ENCODE results near the gene CCSER1. TPM values are rescaled to one million over a fixed set of nuclear protein-coding genes. Genes with fewer than 3 reads are reported as not detected.

The CCSER1 gene
- total RNA-seq, 2 experiments from 2014 or later: not detected

DNA sequence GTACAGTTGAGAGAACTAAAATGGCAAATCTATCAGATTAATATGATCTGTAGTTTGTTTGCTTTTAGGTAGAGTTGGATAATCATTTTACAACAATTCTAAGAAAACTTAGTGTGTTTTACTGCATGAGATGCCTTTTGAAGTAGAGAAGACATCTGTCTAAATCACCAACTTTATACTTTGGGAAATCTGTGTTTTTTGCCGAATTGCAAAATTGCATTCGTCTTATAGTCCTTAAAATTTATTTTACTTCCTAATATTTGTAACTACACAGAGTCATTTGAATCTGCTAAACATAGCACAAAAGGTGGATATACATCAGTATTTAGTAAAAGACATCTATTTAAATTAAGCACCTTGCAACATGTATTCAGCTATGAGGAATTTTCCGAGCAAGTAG lies 100.0 kb downstream of the CCSER1 start:
- ChIA-PET CTCF (ENCODE audit: unreplicated experiment) (no interaction called here), POLR2A (interaction anchor here (0.6 kb wide), 1 partner anchor 45 kb away, joined by 3 read pairs; no protein-coding TSS in a partner anchor)
- H3K36me3 ChIP-seq (ENCODE audit: insufficient read depth, low read length): no peaks in the 10 kb centered on the region
- no peaks in the 10 kb centered on the region for H3K79me2 ChIP-seq (ENCODE audit: insufficient read depth, low read depth, low read length)
- H3K4me1 ChIP-seq (ENCODE audit: insufficient read depth, low read length, poor library complexity, severe bottlenecking): no peaks in the 10 kb centered on the region
- H3K9me3 ChIP-seq (ENCODE audit: low read length): no peaks in the 10 kb centered on the region
- intact Hi-C loops (cut with micrococcal nuclease; ENCODE audit: unreplicated experiment): no loop called here
- no peak overlapping the region for H3K4me3 ChIP-seq (ENCODE audit: low read depth, low read length, poor library complexity, severe bottlenecking)
- H3K27ac ChIP-seq (ENCODE audit: low read depth, low read length, poor library complexity, severe bottlenecking): no peak overlapping the region
- no peak overlapping the region for H3K4me2 ChIP-seq (ENCODE audit: low read length)
- H3K9me2 ChIP-seq (ENCODE audit: insufficient read depth, low read length): no peaks in the 10 kb centered on the region; the same call in 1 of the 2 replicates
- H2AFZ ChIP-seq (ENCODE audit: low read length): no peak overlapping the region
- no peak for DNase-seq (ENCODE audit: low spot score)
- TF ChIP-seq EZH2phosphoT487 (IDR thresholded peaks at IDR 0.05; ENCODE audit: borderline replicate concordance, low read depth, low read length): no peak
- TF ChIP-seq, protein P1, sequence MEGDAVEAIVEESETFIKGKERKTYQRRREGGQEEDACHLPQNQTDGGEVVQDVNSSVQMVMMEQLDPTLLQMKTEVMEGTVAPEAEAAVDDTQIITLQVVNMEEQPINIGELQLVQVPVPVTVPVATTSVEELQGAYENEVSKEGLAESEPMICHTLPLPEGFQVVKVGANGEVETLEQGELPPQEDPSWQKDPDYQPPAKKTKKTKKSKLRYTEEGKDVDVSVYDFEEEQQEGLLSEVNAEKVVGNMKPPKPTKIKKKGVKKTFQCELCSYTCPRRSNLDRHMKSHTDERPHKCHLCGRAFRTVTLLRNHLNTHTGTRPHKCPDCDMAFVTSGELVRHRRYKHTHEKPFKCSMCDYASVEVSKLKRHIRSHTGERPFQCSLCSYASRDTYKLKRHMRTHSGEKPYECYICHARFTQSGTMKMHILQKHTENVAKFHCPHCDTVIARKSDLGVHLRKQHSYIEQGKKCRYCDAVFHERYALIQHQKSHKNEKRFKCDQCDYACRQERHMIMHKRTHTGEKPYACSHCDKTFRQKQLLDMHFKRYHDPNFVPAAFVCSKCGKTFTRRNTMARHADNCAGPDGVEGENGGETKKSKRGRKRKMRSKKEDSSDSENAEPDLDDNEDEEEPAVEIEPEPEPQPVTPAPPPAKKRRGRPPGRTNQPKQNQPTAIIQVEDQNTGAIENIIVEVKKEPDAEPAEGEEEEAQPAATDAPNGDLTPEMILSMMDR (conservative IDR thresholded peaks at IDR 0.05; ENCODE audit: low read length): no peak
- no TSS peak for BruUV-seq (replicated peaks)
- H4K20me1 ChIP-seq (ENCODE audit: insufficient read depth, low read length): no peaks in the 10 kb centered on the region

DNA sequence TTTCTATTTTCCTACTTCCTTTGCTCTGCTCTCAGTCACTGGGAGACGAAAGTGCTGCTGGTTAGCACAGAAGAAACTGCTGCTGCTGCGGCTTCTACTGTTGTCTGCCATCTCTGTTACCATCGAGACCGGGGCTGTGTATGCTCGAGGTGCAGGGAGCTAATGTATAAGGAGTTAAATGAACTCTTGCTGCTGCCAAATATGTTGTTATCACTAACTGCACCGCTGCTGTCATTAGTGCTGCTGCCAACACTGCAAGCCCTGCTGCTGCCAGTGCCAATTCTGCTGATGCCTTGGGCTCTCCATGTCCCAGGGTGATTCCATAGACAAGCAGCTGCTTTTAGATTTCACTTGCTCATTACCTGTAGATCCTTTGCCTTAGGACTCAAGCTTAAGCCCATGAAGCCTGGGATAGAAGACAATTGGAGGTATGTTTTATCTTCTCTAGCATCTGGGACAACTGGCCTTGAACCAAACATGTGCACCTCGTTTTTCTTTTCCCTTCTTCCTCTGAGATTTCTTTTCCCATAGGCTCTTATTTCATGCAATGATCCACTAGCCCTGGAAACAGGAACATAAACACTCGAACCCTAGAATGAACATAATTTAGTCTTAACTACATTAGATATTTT lies 107.8 kb downstream of the CCSER1 start:
- no TSS peak for BruUV-seq (replicated peaks)
- DNase-seq (ENCODE audit: low spot score): no peak

More for the DNA sequence above, 107.8 kb downstream of the CCSER1 start:
- no peak overlapping the region for H3K4me2 ChIP-seq (ENCODE audit: low read length)
- H3K9me3 ChIP-seq (ENCODE audit: low read length): no peaks in the 10 kb centered on the region
- no peak overlapping the region for H3K4me3 ChIP-seq (ENCODE audit: low read depth, low read length, poor library complexity, severe bottlenecking)
- no peaks in the 10 kb centered on the region for H3K36me3 ChIP-seq (ENCODE audit: insufficient read depth, low read length)
- CTCF ChIA-PET (ENCODE audit: unreplicated experiment): no interaction called here
- no peaks in the 10 kb centered on the region for H3K9me2 ChIP-seq (ENCODE audit: insufficient read depth, low read length)
- H3K27ac ChIP-seq (ENCODE audit: low read depth, low read length, poor library complexity, severe bottlenecking): no peak overlapping the region
- POLR2A ChIA-PET: no interaction called here
- TF ChIP-seq, protein P1 (conservative IDR thresholded peaks at IDR 0.05; ENCODE audit: low read length): no peak
- no peak for TF ChIP-seq EZH2phosphoT487 (IDR thresholded peaks at IDR 0.05; ENCODE audit: borderline replicate concordance, low read depth, low read length)
- intact Hi-C loops (cut with micrococcal nuclease; ENCODE audit: unreplicated experiment): no loop called here
- no peaks in the 10 kb centered on the region for H3K4me1 ChIP-seq (ENCODE audit: insufficient read depth, low read length, poor library complexity, severe bottlenecking)
- no peaks in the 10 kb centered on the region for H3K79me2 ChIP-seq (ENCODE audit: insufficient read depth, low read depth, low read length)
- no peaks in the 10 kb centered on the region for H4K20me1 ChIP-seq (ENCODE audit: insufficient read depth, low read length)
- no peak overlapping the region for H2AFZ ChIP-seq (ENCODE audit: low read length)
